Fibroblast of upper back skin (primary cell): ENCODE measurements around the gene FZD10.

Source experiments
- DNase-seq: peaks from one replicate; pipeline ENCODE4 v3.0.0-alpha.2; 2013

FZD10 gene

GRCh38 chr12:130155416-130156073, 6.7 kb upstream of the FZD10 start:
- DNase-seq = no peak

DNA sequence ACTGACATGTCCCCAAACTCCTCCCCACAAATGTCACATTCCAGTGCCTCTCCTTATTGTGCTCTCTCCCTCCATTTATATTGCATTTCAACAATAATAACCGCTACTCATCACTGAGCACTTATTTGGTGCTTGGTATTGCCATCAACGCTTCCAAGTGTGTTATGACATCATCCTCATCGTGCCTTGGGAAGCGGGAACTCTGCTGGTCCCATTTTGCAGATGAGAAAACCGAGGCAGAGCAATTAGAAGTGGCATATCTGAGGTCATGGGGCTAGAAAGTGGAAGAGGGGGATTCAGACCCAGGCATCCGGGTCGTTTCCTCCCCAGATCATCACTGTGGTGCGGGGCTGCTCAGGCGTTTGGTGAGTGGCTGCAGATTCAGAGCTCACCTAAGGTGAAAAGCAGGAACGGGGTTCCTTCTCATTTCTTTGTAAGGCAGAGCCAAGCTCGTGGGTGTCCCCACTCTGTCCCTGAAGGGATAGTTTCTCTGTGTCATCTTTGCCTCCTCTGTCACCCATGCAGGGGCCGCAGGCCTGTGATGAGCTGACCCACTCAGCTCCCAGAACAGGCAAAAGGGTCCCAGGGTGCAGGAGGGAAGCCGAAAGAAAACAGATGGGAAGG, 5.5 kb upstream of the FZD10 start:
- DNase-seq = no peak

DNA sequence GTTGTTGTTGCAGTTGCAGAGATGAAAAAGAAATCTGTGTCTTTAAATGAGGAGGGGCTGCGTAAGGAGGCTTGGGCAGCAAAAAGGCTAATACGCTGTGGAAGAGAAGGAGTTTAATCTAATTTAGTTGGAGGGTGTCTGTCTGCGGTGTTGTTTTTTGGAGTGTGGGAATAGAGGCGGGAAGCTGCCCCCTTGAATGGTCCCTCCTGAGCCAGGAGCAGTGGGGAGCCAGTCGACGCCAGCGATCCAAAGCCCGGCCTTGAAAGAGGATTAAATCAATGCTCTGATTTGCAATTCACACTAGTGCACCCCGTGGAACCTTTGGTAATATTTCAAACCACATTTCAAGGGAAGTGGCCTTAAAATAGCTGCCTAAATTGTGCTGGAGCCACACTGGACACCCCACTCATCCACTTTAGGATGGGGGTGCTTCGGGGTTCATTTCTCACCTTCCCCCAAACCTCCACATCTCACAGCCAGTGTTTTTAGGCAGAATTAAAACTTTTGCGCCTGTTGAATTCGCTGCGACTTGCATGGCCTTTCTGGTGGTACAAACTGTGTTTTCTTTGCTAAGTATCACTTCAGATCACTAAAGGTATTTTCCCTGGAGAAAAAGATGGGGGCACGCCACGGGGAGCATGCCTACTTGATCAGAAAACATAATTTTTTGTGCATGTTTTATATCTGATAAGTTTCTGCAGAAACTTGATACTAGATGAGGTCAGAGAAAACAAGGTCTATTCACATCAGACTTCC, 4.1 kb upstream of the FZD10 start:
- no peak for DNase-seq

DNA sequence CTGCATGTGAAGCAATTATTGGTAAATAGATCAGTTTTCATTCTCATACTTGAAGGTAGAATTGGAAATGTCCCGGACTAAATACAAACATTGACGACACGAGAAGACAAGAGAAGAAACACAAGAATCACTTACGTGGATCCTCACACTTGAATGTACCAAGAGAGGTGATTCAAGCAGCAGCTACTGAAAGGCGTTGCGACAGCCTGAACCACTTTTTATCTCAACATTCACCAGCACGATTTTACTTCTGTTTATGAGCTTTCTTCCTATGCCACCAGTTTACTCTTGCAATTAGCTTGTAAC, 3.6 kb upstream of the FZD10 start:
- no peak for DNase-seq

DNA sequence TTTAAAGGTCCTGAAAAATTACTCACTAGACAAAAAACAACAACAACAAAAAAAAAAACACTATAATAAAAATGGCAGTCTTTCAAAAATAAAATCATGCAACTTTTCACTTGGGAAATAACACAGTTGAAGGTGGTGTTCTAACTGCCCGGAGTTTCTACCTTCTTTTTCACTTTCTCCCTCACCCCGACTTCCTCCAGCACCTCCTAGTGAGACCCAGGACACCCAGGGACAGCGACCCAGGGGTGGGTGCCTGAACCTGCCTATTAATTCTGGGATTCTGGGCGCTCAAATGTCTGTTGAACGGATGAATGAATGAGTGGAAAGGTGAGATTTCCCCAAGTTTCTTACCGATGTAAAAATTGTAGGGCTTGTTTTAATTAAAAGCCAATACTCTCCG, 2.0 kb upstream of the FZD10 start:
- no peak for DNase-seq

DNA sequence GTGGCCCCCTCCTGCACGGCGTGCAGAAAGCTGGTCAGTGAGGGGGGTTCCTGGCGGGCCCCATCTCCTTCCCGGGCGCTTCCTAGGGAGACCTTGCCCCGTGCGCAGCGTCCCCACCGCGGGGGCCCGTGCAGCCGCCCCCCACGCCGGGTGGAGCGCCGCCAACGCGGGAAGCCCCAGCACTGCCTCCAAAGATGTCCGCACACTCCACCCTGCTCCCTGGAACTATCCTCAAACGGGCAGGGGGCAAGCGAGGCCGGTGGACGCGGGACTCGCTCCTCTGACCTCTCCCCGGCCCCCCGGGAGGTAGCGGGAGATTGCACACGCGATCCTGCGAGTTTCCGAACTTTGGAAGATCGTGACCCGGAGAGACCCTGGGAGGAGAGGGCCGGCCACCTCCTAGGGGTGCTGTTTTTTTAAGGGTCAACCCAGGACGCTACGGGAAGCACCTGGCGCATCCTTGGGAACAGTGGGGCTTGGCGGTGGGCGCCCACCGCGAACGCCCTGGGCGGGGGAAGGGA, 1.5 kb upstream of the FZD10 start:
- no peak for DNase-seq

DNA sequence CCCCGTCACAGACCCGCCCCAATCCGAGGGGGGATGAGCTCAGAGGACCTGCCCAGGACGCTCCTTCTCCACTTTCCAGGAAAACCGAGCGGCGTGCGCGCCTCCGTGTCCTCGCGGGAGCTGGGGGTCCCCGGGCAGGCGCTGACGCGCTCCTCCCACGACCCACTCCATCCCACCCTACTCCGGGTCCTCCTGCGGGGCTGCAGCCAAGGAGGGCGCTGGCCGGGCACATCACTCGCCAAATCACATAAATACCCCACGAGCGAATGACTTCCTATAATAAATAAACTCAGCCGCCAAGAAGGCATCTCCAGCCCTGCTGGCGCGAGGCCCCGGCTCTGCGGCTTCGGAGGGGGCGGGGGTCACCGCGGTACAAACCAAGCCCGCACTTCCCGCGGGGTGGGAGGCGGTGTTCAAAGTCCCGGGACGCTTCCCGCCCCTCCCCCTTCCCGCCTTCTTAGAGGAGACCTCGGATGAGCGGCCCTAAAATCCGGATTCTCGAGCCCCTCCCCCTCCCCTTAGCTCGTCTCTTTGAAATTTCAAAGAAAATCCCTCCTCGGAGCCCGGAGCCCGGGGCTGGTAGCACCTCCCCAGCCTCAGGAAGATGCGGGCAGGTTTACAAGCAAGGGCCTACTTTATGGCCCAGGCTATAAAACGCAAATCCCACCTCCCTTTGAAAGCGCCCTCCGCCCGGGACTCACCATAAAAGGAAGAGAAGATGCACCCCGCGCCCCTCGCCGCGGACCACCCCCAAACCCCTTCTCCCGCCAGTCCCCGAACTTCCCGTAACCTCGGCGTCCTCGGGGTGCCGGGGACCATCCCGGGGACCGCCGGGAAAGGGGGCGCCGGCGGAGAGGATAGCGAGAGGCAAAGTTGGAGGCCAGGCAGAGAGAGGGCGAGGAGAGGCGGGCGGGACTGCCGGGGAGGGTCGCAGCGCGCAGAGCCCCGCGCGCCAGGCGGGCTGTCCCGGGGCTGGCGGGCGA, 712 bp upstream of the FZD10 start:
- peak; percentile 48 for DNase-seq

GRCh38 chr12:130162745-130163460, 639 bp downstream of the FZD10 start:
- no peak for DNase-seq

GRCh38 chr12:130163461-130164215, 1.4 kb downstream of the FZD10 start:
- DNase-seq = no peak

GRCh38 chr12:130164216-130164542, 1.9 kb downstream of the FZD10 start:
- DNase-seq = no peak

GRCh38 chr12:130164936-130165335, 2.7 kb downstream of the FZD10 start:
- no peak for DNase-seq

GRCh38 chr12:130166306-130166705, 4.0 kb downstream of the FZD10 start:
- DNase-seq = no peak

DNA sequence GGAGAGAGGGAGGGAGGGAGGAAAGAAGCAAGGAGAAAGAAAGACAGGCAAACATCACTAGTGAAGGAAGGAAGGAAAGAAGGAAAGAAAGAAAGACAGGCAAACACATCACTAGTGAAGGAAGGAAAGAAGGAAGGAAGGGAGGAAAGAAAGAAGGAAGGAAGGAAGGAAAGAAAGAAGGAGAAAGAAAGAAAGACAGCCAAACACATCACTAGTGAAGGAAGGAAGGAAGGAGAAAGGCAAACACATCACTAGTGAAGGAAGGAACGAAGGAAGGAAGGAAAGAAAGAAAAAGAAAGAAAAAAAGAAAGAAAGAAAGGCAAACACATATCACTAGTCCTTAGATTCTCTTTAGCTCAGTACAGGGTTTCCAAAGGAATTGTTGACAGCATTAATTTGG, 5.3 kb downstream of the FZD10 start:
- DNase-seq = no peak

DNA sequence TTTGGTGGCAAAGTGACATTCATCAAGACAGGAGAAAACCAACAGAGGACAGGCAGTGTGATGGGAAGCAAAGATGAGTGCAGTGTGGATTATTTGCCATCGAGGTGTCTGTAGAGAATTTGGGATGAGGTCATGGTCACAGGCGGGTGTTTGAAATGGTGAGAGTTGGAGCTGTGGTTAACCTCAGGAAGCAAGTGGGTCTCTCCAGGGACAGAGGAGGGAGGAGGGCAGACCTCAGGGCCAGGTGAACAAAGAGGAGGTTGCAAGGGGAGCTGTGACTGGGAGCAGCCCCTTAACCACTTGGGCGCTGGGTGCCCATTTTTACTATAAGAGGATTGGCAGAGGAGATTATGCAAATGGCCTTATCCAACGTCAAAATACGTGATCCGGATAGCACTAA, 7.0 kb downstream of the FZD10 start:
- no peak for DNase-seq

GRCh38 chr12:130169924-130170323, 7.7 kb downstream of the FZD10 start:
- DNase-seq = no peak

DNA sequence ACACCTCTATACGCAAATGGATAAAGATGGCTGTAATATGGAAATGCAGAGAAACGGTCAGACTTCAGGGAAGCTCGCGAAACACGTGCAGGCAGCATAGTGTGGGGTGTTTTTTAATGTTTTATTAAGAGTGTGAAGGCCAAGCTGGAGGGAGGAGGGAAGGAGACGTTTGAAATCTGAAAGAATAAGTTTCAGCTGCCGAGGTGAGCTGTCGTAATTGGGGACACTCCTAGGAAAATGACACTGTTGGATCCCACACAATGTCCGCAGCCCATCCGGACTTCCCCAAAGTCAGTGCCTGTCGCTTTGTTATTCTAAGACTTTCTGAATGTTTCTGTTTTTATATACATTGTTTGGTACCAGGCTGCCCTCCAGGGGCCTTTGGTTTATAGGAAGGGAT, 8.3 kb downstream of the FZD10 start:
- DNase-seq = no peak

DNA sequence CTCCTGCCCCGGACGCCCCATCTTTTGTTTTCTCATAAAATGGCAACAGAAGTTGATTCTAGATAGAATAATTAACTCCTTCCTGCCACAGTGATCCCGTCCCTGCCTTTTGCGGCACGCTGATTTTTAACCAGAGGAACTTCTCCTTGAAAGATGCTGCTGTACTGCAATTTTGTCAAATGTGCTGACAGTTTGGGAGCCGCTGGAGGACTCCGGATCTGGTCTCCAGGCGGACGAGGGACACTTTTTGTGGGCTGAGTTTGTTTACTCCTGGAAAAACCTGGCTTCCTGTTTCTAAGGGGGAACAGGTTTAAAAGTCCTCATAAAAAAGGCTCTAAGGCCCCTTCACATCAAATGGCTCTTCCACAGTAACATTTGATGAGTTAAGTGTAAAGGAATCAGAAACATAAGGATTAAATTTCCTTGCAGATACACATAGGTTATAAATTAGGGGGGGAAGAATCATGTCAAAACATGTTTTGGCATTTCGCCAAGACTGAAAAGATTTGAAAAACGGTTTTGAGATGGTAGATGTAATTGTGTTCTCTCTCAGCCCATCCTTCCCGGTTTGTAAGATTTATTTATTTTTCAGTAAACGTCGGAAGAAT, 15.5 kb downstream of the FZD10 start:
- peak; percentile 40 for DNase-seq

GRCh38 chr12:130178282-130178681, 16.0 kb downstream of the FZD10 start:
- no peak for DNase-seq

- no peak for DNase-seq
These were observed 16.9 kb downstream of the FZD10 start for GRCh38 chr12:130179191-130179590.

DNA sequence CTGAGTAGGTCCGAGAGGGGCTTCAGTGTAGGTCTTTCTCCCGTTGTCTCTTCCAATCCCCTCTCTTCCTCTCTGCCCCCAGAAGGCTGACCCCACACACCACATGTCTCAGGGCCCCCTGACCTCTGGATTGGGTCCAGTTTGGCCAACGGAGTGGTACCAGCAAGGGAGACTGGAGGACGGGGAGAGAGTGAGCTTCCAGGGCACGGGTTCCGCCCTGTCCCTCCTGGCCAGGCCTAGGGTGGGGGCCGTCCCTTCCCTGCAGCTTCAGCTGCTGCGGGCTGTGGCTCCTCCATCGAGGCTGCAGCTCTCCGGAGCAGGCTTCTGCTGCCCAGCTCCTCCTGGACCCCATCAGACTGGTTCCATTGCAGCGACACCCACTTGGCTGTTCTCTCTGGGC, 17.4 kb downstream of the FZD10 start:
- DNase-seq = no peak

DNA sequence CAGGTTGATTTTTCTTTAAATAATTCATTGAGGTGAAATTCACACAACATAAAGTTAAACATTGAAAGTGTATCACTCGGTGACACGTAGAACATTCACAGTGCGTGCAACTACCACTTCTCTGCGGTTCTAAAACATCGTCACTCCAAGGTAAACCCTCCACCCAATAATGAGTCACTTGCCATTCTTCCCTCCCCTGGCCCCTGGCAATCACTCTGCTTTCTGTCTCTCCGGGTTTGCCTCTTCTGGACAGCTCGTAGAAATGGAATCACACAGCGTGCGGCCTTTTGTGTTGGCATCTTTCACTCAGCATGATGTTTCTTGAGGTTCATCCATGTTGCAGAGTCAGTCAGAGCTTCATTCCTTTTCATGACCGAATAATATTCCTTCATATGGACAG, 18.9 kb downstream of the FZD10 start:
- no peak for DNase-seq
